ENCODE results near the gene SERTAD1. TPM values are rescaled to one million over a fixed set of nuclear protein-coding genes. Genes with fewer than 3 reads are reported as not detected.
A peak's percentile ranks its signal among the peaks of the same experiment; 100 is the strongest.

Gene SERTAD1
- total and polyA plus RNA-seq, 2 donors (not counting 1 experiment from before 2014, with no cell fraction given), result 11.9 to 59.4 TPM

- ChIA-PET POLR2A (interaction anchor here (1.2 to 5.8 kb wide), 3 partner anchors 9 to 41 kb away, joined by 3 to 63 read pairs (median 12); partner anchors contain the start of genes BLVRB, SERTAD3 and SPTBN4), CTCF (interaction anchor here (0.7 to 9.5 kb wide), 5 partner anchors 11 to 120 kb away, joined by 3 to 86 read pairs (median 5); partner anchors contain the start of genes BLVRB, SERTAD3 and SPTBN4)
- peak overlapping the region; percentile 58 to 89 (median 82) for H3K4me3 ChIP-seq (ENCODE audit: control extremely low read depth in 1 of 5, extremely low read depth in 1 of 5, insufficient read depth in 1 of 5, low read depth in 2 of 5, low read length in 4 of 5)
- Mint-ChIP-seq H3K9me3 (ENCODE audit: insufficient read depth) (no peaks in the 10 kb centered on the region), H3K27me3 (no peaks in the 10 kb centered on the region), H3K4me3 (peak overlapping the region; percentile 98), H3K27ac (peak overlapping the region; percentile 98), H3K4me1 (peaks cover 29% of the 10 kb centered on the region)
- H3K27me3 ChIP-seq (replicated peaks in 1 of 4; ENCODE audit: control extremely low read depth in 1 of 4, control insufficient read depth in 3 of 4, insufficient read depth in 4 of 4, low read length in 3 of 4), result no peaks in the 10 kb centered on the region
- peaks cover 0 to 9% of the 10 kb centered on the region in 2 experiments for H3K36me3 ChIP-seq (replicated peaks in 1 of 2; ENCODE audit: control extremely low read depth in 1 of 2, control insufficient read depth in 1 of 2, extremely low read depth in 1 of 2, insufficient read depth in 2 of 2, low read length in 1 of 2)
- no peak for ATAC-seq (ENCODE audit: low read depth)
- H4K20me1 ChIP-seq (ENCODE audit: control insufficient read depth, insufficient read depth, low read length, poor library complexity, severe bottlenecking), result no peaks in the 10 kb centered on the region
- H2AFZ ChIP-seq (ENCODE audit: insufficient read depth, low read depth, low read length, poor library complexity, severe bottlenecking), result peak overlapping the region; percentile 81
- DNase-seq, result no peak
- no peaks in the 10 kb centered on the region for H3K9me3 ChIP-seq (ENCODE audit: control extremely low read depth in 1 of 3, control insufficient read depth in 2 of 3, insufficient read depth in 1 of 3, low read length in 2 of 3)
- H3K79me2 ChIP-seq (ENCODE audit: control insufficient read depth, insufficient read depth, low read length), result peaks cover 26% of the 10 kb centered on the region
- peaks cover 14 to 28% of the 10 kb centered on the region in 2 donors for H3K4me1 ChIP-seq (ENCODE audit: control insufficient read depth in 2 of 2, insufficient read depth in 2 of 2, low read length in 2 of 2)
- peak overlapping the region; percentile 85 for H3K9ac ChIP-seq (ENCODE audit: low read length)
- TF ChIP-seq EZH2 (IDR thresholded peaks at IDR 0.05; ENCODE audit: borderline replicate concordance, insufficient read depth, low read depth, low read length, poor library complexity, severe bottlenecking) (no peak), CTCF (IDR thresholded peaks at IDR 0.05) (no peak)
- 4% methylated on average over 24 of the region's 28 CpGs for WGBS (ENCODE audit: insufficient coverage)
- peak overlapping the region; percentile 92 for H3K4me2 ChIP-seq (replicated peaks; ENCODE audit: low read depth, low read length, poor library complexity, severe bottlenecking)
- peak overlapping the region; percentile 84 to 93 for H3K27ac ChIP-seq (ENCODE audit: low read length in 2 of 2)
- intact Hi-C loops (cut with micrococcal nuclease), result loop anchor here (1.0 kb wide), 1 partner anchor 145 kb away; no protein-coding TSS in a partner anchor
Observed at GRCh38 chr19:40424637-40425449, 949 bp downstream of the SERTAD1 start.
